Measurements from ENCODE around the gene IFT88. TPM values are rescaled to one million over a fixed set of nuclear protein-coding genes. Genes with fewer than 3 reads are reported as not detected.

IFT88 gene
- total RNA-seq, 1 donor from 2014 or later, result 31.1 TPM

DNA sequence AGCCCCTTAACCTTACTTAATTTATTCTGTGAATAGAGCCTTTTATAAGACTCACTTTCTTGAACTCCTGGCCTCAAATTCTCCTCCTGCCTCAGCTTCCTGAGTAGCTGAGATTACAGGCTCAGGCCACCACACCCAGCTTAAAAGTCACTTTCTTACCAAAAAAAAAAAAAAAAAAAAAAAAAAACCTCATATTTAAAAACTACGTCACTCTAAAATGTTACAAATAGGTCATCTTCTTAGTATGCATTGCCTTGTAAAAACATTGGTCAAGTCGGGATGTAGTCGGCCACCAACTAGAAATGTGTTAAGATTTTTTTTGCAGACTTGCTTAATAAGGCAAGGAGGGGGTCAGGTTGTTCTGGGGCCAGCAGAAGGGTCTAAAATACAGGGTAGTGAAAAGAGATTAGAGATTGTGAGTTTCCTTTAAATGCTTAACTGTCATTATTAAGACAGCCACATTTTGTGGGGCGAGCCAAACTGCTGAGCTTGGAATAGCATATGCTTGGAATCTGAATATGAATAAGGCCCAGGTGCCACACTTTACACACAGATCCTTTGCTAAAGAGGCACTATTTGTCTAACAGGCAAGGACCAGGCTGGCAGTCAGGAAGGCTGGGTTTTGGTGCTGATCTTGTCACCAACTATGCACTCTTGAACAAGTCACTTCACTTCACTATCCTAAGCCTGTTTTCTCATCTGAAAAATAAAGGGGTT is 120.1 kb downstream of the IFT88 start:
- no peak for DNase-seq (ENCODE audit: low read depth)

DNA sequence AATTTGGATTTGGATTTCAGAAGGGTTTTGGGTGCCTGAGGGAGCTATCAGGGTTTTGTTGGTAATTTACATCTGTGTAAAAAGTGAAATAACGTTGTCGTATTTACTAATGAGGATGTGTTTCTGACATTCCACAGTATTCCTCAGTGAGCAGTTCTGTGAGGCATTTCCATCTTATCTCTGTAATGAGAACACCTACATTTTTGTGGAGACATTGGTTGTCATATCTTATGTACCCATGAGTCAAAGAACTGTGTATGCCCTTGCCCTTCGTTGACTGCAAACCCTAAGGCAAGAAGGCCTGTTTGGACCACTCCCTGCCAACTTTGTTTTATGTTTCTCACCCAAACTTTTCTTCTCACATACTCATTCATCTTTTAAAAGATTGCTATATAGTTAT is 122.3 kb downstream of the IFT88 start:
- no peak for DNase-seq (ENCODE audit: low read depth)

DNA sequence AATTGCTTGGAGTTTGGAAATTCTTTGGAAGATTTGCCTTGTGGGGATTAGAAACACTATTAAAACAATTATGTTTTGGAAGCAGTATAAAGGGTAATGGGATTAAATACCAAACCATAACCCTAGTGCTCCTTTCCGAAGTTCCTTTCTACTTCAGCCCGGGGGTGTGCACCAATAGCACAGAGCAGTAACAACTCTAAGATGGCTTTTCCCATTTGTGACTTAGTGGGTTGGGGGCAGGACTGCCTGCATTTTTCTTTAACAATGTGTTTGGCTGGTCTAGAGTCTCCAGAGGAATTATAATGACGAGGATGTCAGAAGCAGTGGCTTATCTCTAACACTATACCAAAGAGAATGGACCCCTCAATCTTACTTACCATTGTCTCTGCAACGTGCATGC is 124.7 kb downstream of the IFT88 start:
- DNase-seq (ENCODE audit: low read depth), result no peak

DNA sequence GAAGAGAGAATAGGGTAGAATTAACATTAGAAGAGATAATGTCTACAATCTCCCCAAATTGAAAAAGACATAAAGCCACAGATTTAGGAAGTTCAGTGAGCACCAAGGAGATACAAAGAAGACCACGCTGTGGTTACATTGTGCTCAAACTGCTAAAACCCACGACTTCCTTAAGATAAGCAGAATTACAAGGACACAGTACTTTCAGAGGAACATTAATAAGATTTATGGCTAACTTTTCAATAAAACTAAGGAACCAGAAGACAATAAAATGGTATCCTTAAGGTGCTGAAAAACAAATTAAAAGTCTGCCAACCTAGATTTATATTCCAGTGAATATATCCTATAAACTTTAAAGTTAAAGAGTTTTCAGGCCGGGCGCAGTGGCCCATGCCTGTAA is 129.1 kb downstream of the IFT88 start:
- DNase-seq (ENCODE audit: low read depth), result no peak

DNA sequence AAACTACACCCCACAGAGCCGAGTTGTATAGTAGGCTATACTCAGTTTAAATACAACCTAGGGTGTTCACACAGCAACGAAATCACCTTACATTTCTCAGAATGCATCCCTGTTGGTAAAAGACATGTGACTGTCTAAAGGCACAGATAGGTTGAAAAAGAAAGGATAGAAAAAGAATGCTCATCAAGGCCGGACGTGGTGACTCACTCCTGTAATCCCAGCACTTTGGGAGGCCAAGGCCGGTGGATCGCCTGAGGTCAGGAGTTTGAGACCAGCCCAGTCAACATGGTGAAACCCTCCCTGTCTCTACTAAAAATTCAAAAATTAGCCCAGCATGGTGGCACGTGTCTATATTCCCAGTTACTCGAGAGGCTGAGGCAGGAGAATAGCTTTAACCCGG is 132.8 kb downstream of the IFT88 start:
- DNase-seq (ENCODE audit: low read depth), result no peak

DNA sequence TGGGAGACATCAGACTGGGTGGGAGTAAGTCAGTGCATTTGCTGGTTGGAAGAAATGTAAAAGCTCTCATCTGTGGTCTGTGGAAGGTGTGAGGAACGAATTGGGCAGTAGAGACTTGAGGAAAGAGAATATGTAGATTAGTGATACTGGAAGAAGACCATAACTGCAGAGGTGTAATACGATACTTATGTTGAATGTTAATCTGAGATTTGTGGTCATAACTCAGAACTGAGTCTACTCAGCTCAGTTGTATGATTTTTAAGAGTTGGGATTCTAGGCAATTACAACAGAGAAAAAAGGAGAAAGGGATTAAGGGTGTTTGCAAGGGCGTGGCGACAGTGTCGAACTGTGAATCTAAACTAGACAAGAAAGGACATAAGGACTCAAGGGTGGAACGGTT is 133.3 kb downstream of the IFT88 start:
- no peak for DNase-seq (ENCODE audit: low read depth)

DNA sequence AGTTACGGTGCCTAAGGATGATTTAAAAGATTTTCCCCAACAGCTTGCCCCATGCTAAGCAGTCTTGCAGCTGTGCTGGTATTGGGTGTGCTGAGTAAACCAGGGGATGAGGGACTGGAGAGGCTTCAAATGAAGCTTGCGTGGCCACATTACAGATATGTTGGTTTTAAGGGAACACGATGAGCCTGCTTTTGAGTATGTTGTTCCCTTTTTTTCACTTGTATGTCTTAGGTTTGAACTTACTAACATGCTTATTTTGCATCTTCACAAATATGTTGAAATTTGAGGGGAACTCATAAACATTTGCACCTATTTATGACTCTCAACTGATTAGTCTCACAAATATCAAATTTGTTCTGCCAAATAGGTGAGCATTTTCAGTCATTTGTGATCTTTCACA is 134.5 kb downstream of the IFT88 start:
- DNase-seq (ENCODE audit: low read depth), result no peak

DNA sequence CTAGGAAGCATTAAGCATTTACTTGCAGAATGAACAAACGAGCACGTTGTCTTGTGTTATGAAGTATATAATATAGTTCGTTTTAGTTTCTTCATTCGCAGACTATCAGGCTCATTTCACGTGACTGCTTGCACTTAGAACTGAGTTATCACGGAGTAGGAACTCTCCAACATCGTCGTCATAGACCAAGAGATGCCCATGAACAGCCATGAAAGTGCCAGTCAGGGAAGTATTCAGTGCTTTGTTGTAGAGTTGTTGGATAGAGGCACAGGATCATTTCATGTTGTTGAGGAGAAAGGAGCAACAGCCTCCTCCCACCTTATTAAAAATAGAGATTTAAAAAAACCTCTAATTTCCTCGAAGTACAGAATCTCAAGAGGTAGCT is 135.6 kb downstream of the IFT88 start:
- peak; percentile 6 for DNase-seq (ENCODE audit: low read depth)

DNA sequence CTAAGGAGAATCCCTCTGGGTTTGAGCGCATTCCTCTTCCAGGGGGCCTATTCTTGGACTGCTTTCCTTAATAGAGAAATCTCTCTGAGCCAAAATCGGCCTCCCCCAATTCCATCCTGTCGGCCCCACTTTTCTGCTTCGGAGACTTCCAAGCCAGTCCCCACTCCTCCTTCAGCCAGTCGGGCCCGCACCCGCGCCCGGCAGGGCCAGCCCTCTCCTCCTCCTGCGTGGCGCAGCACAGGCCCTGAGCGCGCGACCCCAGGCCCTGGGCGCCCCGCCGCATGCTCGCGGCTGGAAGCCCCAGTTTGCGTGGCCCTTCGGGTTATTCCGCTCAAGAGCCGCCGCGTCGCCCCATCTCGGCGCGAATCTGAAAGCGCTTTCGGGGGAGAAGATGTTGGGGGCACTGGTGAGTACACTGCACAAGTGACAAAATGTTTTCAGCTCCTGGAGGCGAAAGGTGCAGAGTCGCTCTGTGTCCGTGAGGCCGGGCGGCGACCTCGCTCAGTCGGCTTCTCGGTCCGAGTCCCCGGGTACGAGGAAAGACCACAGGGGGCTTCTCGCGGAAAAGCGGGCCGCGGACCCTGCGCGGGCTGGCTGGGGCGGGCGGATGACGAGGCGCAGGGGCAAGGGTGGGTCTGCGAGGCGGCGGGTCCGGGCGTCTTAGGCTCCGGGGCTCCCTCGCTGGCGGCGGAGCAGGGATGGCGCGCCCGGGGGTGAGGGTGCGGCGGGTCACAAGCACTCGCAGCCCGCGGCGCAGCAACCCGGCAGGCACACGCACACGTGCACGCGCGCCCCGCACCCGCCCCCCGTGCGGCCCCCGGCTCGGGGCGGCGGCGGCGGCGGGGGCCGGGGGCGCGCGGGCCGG is 136.2 kb downstream of the IFT88 start, which contains the start of gene IL17D:
Gene IL17D (plus strand): TSS at position 785 of the 865 bp plus-strand sequence. CDS start 303 bp downstream, outside the sequence.
- no peak for DNase-seq (ENCODE audit: low read depth)

DNA sequence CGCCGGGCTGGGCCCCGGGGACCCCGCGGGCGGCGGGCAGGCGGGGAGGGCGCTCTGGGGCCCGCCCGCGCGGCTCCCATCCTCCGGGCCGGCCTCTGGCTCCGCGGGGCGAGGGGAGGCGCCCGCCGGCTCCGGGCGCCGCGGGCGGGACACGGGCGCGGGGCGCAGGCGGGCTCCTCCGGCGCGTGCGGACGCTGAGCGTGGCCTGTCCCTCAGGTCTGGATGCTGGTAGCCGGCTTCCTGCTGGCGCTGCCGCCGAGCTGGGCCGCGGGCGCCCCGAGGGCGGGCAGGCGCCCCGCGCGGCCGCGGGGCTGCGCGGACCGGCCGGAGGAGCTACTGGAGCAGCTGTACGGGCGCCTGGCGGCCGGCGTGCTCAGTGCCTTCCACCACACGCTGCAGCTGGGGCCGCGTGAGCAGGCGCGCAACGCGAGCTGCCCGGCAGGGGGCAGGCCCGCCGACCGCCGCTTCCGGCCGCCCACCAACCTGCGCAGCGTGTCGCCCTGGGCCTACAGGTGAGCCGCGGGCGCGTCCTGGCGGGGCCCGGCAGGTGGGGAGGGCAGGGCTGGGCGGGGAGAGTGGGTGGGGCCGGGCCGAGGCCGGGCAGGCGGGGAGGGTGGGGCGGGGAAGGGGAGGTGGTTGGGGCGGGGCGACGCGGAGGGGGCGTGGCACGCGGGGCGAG is 137.0 kb downstream of the IFT88 start:
- peak; percentile 18 for DNase-seq (ENCODE audit: low read depth)

DNA sequence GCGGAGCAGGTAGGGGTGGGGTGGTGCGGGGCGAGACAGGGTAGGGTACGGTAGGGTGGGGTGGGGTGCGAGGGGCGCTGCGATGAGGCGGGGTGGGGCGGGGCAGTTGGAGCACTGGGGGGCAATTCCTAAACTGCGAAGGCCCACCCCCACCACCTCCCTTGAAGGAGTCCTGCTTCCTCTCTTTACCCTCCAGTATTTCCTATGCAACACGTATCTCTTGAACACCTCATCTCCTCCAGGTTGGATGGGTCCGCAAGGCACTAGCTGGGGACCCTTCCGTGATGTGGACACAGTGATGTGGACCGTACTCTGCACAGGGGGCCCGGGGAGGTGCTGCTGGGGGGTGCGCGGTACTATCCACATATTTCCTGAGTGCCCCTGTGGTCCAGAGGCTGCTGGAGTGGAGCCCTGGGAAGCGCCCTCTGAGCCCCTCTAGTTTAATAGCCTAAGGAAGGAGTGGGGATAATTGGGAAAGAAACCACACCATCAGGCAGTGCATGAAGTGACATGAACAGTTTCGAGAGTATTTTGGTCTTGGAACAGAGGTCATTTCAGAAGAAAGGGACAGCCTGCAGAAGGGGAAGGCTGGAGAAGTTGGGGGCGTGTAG is 137.6 kb downstream of the IFT88 start:
- no peak for DNase-seq (ENCODE audit: low read depth)

DNA sequence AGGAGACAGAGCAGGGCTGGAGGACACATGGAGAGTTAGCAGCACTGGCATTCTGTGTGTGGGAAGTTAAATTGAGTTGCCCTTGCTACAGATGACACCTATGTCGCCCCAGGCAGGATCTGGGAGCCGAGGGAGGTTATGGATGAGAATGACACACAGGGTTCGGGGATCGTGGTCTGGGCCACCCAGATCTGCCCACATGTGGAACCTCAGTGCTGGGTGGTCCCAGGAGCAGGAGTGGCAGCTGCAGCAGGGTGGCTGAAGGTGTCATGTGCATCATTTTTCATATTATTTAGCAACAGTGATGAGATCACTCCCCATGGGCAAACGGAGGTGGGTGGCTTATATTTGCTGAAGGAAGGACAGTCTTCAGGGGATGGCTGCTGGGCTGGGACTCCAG is 139.7 kb downstream of the IFT88 start:
- DNase-seq (ENCODE audit: low read depth), result no peak

DNA sequence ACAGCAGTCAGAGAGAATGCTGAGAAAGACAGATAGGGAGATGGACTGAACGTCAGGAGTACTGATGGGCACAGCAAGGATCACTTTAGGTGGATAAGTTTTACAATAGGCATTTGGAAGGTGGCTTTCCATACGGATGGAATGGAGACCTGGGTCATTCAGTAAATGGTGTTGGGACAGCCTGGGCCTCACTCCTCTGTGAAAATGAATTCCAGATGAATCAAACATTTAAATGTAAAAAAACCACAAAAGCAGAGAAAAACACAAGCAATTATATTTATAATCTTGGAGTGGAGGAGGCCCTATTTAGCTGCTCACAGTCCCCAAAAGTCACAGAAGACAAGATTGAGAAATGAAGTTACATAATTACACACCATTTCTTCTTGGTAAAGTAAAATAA is 141.3 kb downstream of the IFT88 start:
- DNase-seq (ENCODE audit: low read depth), result no peak

DNA sequence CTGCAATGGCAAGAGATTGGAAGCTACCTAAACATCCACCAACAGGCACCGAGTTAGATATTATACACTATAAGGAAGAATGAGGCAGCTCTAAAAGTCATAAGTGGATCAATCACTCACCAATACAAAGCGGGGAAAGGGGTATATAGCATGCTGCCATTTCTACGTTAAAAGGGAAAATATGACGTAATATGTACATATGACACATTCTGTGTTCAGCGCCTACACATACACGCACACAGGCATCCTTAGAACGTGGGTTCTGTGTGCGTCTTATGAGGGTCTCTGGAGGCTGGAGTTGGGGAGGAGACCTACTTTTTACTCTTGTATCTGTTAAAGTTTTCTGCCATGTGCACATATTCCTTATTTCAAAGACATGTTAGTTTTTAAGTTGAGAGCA is 142.4 kb downstream of the IFT88 start:
- DNase-seq (ENCODE audit: low read depth), result no peak

DNA sequence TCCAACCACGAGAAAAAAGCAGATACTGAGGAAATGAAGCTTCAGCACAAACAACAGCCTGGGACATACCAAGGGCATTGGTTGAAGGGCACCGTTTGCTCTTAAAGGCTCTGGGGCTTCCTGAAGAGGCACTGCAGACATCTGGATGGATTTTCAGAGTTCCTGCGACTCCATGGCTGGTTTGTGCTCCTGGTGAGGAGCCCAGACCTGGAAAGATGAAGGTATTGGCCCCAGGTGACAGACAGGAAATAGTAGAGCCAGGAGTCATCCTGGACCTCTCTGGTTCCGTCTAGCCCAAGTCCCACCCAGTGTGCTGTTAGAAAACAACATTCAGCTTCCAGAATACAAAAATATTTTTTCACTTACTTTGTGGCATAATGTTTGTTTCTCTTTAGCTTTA is 142.8 kb downstream of the IFT88 start:
- no peak for DNase-seq (ENCODE audit: low read depth)

DNA sequence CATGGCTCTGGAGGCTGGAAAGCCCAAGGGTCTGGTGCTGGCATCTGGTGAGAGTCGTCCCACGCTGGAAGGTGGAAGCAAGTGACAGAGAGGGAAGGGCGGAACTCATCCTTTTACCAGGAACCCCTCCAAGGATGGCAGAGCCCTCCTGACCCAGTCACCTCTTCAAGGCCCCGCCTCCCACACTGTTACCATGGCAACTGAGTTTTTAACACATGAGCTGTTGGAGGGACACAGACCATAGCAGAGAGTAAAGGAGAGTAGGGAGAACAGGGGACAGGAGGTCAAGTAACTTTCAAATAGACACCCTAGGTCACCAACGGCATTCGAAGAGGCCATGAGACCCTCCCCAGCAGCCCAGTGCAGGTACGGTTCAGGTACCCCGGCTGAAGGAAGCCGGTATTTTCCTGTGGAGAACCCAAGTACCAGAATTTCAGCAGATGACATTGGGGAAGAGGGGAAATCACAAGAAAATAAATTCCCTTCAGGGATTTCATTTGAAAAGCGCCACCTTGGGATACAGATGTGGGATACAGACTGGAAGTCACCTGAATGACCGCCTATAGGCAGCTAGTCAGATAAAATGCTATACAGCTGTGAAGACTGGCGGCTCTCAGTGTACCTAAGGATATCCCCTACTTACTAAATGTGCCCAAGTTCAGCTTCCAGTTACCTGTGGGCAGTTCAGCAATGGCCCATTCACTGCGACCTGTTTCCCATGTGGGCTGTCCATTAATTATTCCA is 144.5 kb downstream of the IFT88 start:
- DNase-seq (ENCODE audit: low read depth), result peak; percentile 7

DNA sequence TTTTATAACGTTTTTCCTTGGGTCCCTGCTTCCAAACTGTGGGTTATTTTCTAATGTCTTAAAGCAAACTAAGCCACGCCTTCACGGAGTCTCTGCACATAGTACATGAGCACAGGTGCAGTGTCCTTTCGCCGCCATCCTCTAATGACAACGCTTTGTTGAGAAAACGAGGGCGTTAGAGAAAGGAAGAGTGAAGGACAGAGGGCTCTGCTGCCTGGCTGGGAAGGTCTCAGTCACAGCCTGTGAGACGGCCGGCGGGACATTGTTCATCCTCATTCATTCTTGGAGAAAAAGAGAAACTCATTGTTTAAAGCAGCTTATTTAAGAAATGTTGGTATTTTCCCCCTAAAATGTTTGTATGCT is 146.0 kb downstream of the IFT88 start:
- no peak for DNase-seq (ENCODE audit: low read depth)

DNA sequence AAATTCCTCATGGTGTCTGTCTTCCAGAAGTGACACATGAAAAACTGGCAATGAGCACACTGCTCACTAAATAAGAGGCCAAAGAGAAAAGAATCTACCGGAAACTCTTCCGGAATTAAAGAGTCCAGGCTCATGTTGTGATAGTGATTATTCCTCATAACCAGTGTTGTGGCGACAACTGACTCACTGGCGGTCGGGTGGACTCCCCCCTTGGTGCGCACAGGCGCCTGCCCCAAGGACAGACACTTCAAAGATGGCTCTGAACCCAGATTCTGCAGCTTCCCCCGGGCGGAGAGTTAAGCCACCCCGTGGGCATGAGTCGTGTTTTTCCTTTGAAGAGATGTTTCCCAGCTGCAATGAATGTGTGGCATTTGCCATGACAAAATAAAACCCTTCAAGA is 146.8 kb downstream of the IFT88 start:
- no peak for DNase-seq (ENCODE audit: low read depth)

DNA sequence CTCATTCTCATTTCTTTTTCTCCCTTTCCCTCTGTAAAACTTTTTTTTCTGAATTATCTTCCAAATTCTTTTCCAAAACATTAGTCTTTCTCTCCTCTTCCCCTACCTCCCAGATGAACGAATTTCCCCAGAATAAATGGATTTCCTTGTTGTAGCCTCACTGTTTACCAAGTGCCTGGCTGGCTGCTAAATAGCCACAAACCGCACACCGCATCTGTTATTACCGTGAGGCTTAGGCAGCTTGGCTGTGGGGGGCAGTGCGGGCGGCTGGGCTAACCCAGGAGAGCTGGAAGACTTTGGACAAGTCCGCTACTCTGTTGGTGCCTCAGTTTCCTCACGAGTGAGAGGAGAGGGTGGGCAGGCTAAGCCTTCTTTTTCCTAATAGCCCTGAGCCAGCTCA is 147.2 kb downstream of the IFT88 start:
- no peak for DNase-seq (ENCODE audit: low read depth)

DNA sequence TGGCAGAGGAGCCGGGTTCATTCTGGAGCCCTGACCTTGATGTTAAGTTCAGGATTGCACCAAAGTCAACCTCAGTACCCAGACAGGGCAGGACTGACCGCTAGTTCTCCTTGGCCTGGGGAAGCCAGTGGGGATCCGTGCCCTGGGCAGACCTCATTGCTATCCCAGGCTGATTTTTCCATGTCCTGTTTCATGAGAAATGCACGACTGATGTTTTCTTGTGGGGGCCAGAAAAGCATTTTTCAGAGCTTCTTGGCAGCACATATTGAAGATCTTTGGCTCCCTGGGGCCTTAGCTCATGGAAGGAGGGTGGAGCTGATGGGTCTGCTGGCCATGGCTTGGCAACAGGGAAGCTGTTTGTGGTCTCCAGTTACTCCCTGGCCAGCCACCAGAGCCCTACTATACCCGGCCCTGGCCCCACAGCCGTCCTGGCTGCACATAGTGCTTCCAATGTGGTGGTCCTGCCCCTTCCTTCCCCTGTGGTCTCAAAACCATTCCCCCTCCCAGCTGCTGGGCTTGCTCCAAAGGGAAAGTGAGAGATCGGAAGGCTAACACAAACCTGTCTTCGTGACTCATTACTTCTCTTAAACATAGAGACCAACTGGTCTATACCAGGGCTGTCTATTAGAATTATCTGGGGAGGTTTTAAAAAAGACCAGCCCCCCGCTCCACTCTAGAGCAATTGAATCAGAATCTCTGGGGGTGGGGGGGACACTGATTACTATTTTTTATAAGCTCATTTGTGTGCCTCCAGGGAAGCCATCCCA is 147.8 kb downstream of the IFT88 start:
- DNase-seq (ENCODE audit: low read depth), result no peak

DNA sequence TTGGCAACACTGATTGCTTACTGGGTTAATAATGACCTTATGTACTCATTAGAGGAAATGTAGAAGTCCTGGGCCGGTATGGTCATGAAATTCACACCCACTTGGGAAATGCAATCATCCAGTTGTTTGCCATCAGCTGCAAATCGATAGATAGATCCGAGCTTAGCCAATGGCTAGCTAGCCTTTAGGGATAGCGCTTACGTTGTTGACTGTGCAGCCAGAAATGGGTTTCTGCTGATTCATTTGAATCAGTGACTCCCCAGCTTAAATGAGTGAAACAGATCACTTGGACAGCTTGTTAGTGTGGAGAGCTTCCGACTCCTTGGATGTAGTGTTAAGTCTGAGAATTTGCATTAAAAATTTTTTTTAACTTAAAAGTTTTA is 148.4 kb downstream of the IFT88 start:
- DNase-seq (ENCODE audit: low read depth), result no peak
